Loucy (cell line): ENCODE data around the gene ALKBH1.
"Not testable (repeated sequence)": the region's sequence is repeated elsewhere in the genome, so short reads cannot be mapped to it uniquely, and the experiment has no call there.

Experiments used
- EZH2phosphoT487 ChIP-seq: fragments of 200-600 bp; IDR thresholded peaks from 2 replicates; pipeline ENCODE4 v1.6.1; 2018; ENCODE audit warnings: antibody characterized with exemption, mild to moderate bottlenecking, moderate library complexity, borderline replicate concordance
- TF ChIP-seq, protein P1 (sequence below): fragments of 200-600 bp; sonication (generic); conservative IDR thresholded peaks from 2 replicates; pipeline ENCODE4 v1.5.1; 2014; ENCODE audit warnings: mild to moderate bottlenecking, antibody characterized with exemption, low read length

DNA sequence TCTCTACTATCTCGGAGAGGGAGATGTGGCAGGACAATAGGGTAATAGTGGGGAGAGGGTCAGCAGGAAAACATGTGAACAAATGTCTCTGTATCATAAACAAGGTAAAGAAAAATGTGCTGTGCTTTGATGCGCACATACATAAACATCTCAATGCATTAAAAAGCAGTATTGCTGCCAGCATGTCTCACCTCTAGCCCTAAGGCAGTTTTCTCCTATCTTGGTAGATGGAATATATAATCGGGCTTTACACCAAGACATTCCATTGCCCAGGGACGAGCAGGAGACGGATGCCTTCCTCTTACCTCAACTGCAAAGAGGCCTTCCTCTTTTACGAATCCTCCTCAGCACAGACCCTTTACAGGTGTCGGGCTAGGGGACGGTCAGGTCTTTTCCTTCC is 72.4 kb downstream of the ALKBH1 start:
- TF ChIP-seq, protein P1, sequence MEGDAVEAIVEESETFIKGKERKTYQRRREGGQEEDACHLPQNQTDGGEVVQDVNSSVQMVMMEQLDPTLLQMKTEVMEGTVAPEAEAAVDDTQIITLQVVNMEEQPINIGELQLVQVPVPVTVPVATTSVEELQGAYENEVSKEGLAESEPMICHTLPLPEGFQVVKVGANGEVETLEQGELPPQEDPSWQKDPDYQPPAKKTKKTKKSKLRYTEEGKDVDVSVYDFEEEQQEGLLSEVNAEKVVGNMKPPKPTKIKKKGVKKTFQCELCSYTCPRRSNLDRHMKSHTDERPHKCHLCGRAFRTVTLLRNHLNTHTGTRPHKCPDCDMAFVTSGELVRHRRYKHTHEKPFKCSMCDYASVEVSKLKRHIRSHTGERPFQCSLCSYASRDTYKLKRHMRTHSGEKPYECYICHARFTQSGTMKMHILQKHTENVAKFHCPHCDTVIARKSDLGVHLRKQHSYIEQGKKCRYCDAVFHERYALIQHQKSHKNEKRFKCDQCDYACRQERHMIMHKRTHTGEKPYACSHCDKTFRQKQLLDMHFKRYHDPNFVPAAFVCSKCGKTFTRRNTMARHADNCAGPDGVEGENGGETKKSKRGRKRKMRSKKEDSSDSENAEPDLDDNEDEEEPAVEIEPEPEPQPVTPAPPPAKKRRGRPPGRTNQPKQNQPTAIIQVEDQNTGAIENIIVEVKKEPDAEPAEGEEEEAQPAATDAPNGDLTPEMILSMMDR, result not testable (repeated sequence)
- TF ChIP-seq EZH2phosphoT487, result not testable (repeated sequence)
